ENCODE measurements around the gene AGPAT3.

GRCh38 chr21:43886565-43886964 lies 21.5 kb downstream of the AGPAT3 start:
- TF ChIP-seq POLR2A (IDR thresholded peaks at IDR 0.05; ENCODE audit: low read length): no peak
- no peak for TF ChIP-seq GATA1 (IDR thresholded peaks at IDR 0.05; ENCODE audit: low read depth, low read length)
